Measurements from ENCODE around the gene DYSF.

DYSF gene

DNA sequence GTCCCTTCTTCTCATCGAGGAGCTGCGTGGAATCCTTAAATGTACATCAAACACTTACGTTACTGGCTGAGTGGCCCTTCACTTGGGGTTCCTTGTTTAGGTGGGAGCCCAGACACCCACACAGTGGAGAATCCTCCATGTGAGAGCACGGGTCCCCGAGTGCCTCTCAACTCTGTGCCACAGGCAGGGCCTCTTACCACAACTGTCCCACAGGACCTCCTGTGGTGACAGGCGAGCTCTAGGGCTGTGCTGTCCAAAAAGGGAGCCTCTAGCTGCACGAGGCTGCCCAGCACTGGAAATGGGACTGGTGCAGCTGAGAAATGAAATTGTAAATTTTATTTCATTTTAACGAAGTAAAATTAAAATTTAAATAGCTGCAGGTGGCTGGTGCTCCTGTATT, 145.7 kb downstream of the DYSF start:
- TF ChIP-seq CEBPB (IDR thresholded peaks at IDR 0.05) (no peak), FOXM1 (IDR thresholded peaks at IDR 0.05; ENCODE audit: borderline replicate concordance, low read depth) (no peak), EP300 (IDR thresholded peaks at IDR 0.05; ENCODE audit: borderline replicate concordance) (no peak), YY1 (IDR thresholded peaks at IDR 0.05; ENCODE audit: low read depth) (no peak), NFIC (IDR thresholded peaks at IDR 0.05) (no peak), RAD21 (IDR thresholded peaks at IDR 0.05; ENCODE audit: low read depth) (no peak), TEAD4 (IDR thresholded peaks at IDR 0.05) (no peak), TCF12 (IDR thresholded peaks at IDR 0.05; ENCODE audit: low read depth) (no peak), ZBTB7A (IDR thresholded peaks at IDR 0.05; ENCODE audit: low read depth) (no peak), EGR1 (IDR thresholded peaks at IDR 0.05) (no peak), TAF1 (IDR thresholded peaks at IDR 0.05; ENCODE audit: low read depth) (no peak)
- TF ChIP-seq, protein P1, sequence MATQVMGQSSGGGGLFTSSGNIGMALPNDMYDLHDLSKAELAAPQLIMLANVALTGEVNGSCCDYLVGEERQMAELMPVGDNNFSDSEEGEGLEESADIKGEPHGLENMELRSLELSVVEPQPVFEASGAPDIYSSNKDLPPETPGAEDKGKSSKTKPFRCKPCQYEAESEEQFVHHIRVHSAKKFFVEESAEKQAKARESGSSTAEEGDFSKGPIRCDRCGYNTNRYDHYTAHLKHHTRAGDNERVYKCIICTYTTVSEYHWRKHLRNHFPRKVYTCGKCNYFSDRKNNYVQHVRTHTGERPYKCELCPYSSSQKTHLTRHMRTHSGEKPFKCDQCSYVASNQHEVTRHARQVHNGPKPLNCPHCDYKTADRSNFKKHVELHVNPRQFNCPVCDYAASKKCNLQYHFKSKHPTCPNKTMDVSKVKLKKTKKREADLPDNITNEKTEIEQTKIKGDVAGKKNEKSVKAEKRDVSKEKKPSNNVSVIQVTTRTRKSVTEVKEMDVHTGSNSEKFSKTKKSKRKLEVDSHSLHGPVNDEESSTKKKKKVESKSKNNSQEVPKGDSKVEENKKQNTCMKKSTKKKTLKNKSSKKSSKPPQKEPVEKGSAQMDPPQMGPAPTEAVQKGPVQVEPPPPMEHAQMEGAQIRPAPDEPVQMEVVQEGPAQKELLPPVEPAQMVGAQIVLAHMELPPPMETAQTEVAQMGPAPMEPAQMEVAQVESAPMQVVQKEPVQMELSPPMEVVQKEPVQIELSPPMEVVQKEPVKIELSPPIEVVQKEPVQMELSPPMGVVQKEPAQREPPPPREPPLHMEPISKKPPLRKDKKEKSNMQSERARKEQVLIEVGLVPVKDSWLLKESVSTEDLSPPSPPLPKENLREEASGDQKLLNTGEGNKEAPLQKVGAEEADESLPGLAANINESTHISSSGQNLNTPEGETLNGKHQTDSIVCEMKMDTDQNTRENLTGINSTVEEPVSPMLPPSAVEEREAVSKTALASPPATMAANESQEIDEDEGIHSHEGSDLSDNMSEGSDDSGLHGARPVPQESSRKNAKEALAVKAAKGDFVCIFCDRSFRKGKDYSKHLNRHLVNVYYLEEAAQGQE (IDR thresholded peaks at IDR 0.05; ENCODE audit: low read depth) = no peak
- TF ChIP-seq, protein P2, sequence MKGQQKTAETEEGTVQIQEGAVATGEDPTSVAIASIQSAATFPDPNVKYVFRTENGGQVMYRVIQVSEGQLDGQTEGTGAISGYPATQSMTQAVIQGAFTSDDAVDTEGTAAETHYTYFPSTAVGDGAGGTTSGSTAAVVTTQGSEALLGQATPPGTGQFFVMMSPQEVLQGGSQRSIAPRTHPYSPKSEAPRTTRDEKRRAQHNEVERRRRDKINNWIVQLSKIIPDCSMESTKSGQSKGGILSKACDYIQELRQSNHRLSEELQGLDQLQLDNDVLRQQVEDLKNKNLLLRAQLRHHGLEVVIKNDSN (IDR thresholded peaks at IDR 0.05) = no peak
- TF ChIP-seq, protein P3, sequence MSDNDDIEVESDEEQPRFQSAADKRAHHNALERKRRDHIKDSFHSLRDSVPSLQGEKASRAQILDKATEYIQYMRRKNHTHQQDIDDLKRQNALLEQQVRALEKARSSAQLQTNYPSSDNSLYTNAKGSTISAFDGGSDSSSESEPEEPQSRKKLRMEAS (IDR thresholded peaks at IDR 0.05) = no peak

DNA sequence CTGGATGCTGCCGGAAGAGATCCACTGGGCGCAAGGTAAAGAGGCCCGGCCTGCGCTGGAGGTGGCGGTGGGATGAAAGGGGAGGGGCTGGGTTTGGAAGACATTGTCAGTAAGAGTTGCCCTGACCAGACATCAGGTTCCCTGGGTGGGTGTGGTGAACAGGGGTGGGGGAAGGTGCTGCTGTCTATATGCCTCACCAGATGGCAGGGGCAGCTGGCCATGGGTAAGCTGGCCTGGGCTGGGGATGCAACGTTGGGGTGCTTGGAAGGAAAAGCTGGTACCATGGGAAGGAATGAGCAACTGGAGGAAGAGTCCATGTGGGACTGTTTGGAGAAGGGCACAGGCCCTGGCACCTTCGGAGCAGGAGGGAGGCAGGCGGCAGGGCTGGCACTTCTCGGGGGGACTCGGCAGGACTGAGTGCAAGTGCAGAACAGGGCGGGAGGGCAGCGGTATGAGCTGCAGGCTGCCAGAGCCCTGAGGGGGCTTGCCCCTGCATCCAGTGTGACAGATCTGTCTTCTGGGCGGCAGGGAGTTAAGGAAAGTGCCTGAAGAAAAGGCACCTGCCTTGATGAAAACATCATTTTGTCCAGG, 146.4 kb downstream of the DYSF start:
- TF ChIP-seq TAF1 (IDR thresholded peaks at IDR 0.05; ENCODE audit: low read depth) = no peak
- no peak for TF ChIP-seq RAD21 (IDR thresholded peaks at IDR 0.05; ENCODE audit: low read depth)
- no peak for TF ChIP-seq YY1 (IDR thresholded peaks at IDR 0.05; ENCODE audit: low read depth)
- no peak for TF ChIP-seq NFIC (IDR thresholded peaks at IDR 0.05)
- TF ChIP-seq TEAD4 (IDR thresholded peaks at IDR 0.05) = no peak
- TF ChIP-seq, protein P2 (IDR thresholded peaks at IDR 0.05) = no peak
- TF ChIP-seq CREB1 (IDR thresholded peaks at IDR 0.05; ENCODE audit: low read depth) = no peak
- no peak for TF ChIP-seq FOXM1 (IDR thresholded peaks at IDR 0.05; ENCODE audit: borderline replicate concordance, low read depth)
- TF ChIP-seq, protein P1 (IDR thresholded peaks at IDR 0.05; ENCODE audit: low read depth) = no peak
- no peak for TF ChIP-seq ZBTB7A (IDR thresholded peaks at IDR 0.05; ENCODE audit: low read depth)
- no peak for TF ChIP-seq EGR1 (IDR thresholded peaks at IDR 0.05)
- TF ChIP-seq, protein P3 (IDR thresholded peaks at IDR 0.05) = no peak

DNA sequence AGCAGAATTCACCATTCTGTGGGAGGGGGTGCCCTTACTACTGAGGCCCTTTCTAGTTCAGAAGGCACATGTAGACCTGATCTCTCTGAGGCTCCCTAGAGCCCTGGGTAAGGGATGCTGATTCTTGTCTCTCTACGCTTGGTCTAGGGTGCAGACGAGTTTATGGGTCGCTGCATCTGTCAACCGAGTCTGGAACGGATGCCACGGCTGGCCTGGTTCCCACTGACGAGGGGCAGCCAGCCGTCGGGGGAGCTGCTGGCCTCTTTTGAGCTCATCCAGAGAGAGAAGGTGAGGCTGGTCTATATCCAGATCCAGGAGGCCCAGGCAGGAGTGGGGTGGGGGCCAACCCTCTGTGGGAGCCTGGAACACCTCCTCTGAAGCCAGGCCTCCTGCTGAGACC, 147.2 kb downstream of the DYSF start:
- TF ChIP-seq, protein P2 (IDR thresholded peaks at IDR 0.05) = no peak
- TF ChIP-seq CEBPB (IDR thresholded peaks at IDR 0.05) (no peak), NFIC (IDR thresholded peaks at IDR 0.05) (no peak), YY1 (IDR thresholded peaks at IDR 0.05; ENCODE audit: low read depth) (no peak), ZBTB7A (IDR thresholded peaks at IDR 0.05; ENCODE audit: low read depth) (no peak), FOXM1 (IDR thresholded peaks at IDR 0.05; ENCODE audit: borderline replicate concordance, low read depth) (no peak), TCF12 (IDR thresholded peaks at IDR 0.05; ENCODE audit: low read depth) (no peak), TAF1 (IDR thresholded peaks at IDR 0.05; ENCODE audit: low read depth) (no peak), CREB1 (IDR thresholded peaks at IDR 0.05; ENCODE audit: low read depth) (no peak), EGR1 (IDR thresholded peaks at IDR 0.05) (no peak), RAD21 (IDR thresholded peaks at IDR 0.05; ENCODE audit: low read depth) (no peak), TEAD4 (IDR thresholded peaks at IDR 0.05) (no peak), EP300 (IDR thresholded peaks at IDR 0.05; ENCODE audit: borderline replicate concordance) (no peak)
- TF ChIP-seq, protein P1 (IDR thresholded peaks at IDR 0.05; ENCODE audit: low read depth) = no peak
- TF ChIP-seq, protein P3 (IDR thresholded peaks at IDR 0.05) = no peak
